HCT116 (cell line): Measurements from ENCODE around the gene IL21R. TPM values are rescaled to one million over a fixed set of nuclear protein-coding genes. Genes with fewer than 3 reads are reported as not detected.

Source experiments
- ATAC-seq: fragments of 200-7000 bp; cut with Tn5 transposase; 2 replicates; pipeline ENCODE4 v1.9.1; 2020; ENCODE audit warnings: mild to moderate bottlenecking, moderate library complexity
- BruUV-seq: library from RNA; stranded (reverse); fragments of 400-500 nt; replicated peaks from 2 replicates; lab custom pipeline; 2021; lab: Mats Ljungman, UMichigan
- CTCF ChIA-PET: fragments of 300-600 bp; sonication (Branson Sonifier 250); formaldehyde crosslinking; loops from one replicate; lab custom pipeline; 2021; ENCODE audit warnings: antibody characterized with exemption; lab: Charles Lee
- POLR2A ChIA-PET: fragments of 300-600, 350-600 bp; sonication (Branson Sonifier 250); formaldehyde crosslinking; loops from one replicate; lab custom pipeline; 2021; ENCODE audit warnings: antibody characterized with exemption; lab: Charles Lee
- RAD21 ChIA-PET, 2 experiments: fragments of 300-600 bp; sonication (Branson Sonifier 250); formaldehyde crosslinking; loops; one replicate each; lab custom pipeline; 2023; ENCODE audit warnings: low total read pairs in 2 of 2; ENCODE audit not compliant: uncharacterized antibody in 2 of 2, unreplicated experiment in 2 of 2, low non-redundant PET in 1 of 2; lab: Charles Lee
- DNase-seq: peaks from one replicate; pipeline ENCODE4 v3.0.0-alpha.2; 2010; ENCODE audit warnings: low read depth, low spot score
- H2AFZ ChIP-seq: fragments of 200-600 bp; shearing (Covaris generic), sonication (generic); 2 replicates; pipeline ENCODE4 v1.6.1; 2017; ENCODE audit warnings: low read depth, mixed run types, mixed read lengths, antibody characterized with exemption, low read length; ENCODE audit not compliant: poor library complexity, severe bottlenecking
- H3K27ac ChIP-seq: 2 replicates; pipeline ENCODE4 v1.5.1; 2012; ENCODE audit warnings: low read depth, low read length
- H3K27me3 ChIP-seq: fragments of 200-600 bp; sonication (generic); 2 replicates; pipeline ENCODE4 v1.6.1; 2016; ENCODE audit warnings: mixed run types, low read length, mixed read lengths; ENCODE audit not compliant: insufficient read depth
- H3K36me3 ChIP-seq, 2 experiments: fragments of 200-500 bp in 1 of 2; fragments of 200-600 bp in 1 of 2; sonication (Bioruptor generic) in 1 of 2; sonication (generic) in 1 of 2; 2 replicates each; pipeline versions ENCODE4 v1.5.1 to v1.6.1; 2014 to 2016; ENCODE audit warnings: low read length in 2 of 2, inconsistent platforms in 1 of 2, mixed read lengths in 1 of 2, mixed run types in 1 of 2; ENCODE audit not compliant: insufficient read depth in 2 of 2, control insufficient read depth in 1 of 2
- H3K4me1 ChIP-seq, 2 experiments: fragments of 200-600 bp in 1 of 2; sonication (generic) in 1 of 2; 2 replicates each; pipeline versions ENCODE4 v1.5.1 to v1.6.1; 2012 to 2017; ENCODE audit warnings: low read length in 2 of 2, inconsistent platforms in 1 of 2, mild to moderate bottlenecking in 1 of 2, mixed read lengths in 1 of 2, mixed run types in 1 of 2, moderate library complexity in 1 of 2; ENCODE audit not compliant: insufficient read depth in 2 of 2, control insufficient read depth in 1 of 2
- H3K4me2 ChIP-seq: fragments of 200-600 bp; sonication (generic); 2 replicates; pipeline ENCODE4 v1.6.1; 2017; ENCODE audit warnings: mixed run types, low read length, mixed read lengths
- H3K4me3 ChIP-seq, 2 experiments: fragments of 200-600 bp in 1 of 2; sonication (generic) in 1 of 2; replicated peaks in 1 of 2; 2 replicates each; pipeline ENCODE4 v1.5.1; 2011 to 2016; ENCODE audit warnings: low read length in 2 of 2, control low read depth in 1 of 2, low read depth in 1 of 2, mild to moderate bottlenecking in 1 of 2, mixed read lengths in 1 of 2, mixed run types in 1 of 2
- H3K79me2 ChIP-seq: fragments of 200-600 bp; sonication (generic); 2 replicates; pipeline ENCODE4 v1.6.1; 2017; ENCODE audit warnings: mild to moderate bottlenecking, mixed run types, low read length, moderate library complexity, mixed read lengths; ENCODE audit not compliant: insufficient read depth
- H3K9ac ChIP-seq: fragments of 200-600 bp; sonication (generic); 2 replicates; pipeline ENCODE4 v1.6.1; 2016; ENCODE audit warnings: low read length, mixed read lengths
- H3K9me2 ChIP-seq: fragments of 200-600 bp; sonication (generic), shearing (Covaris generic); 2 replicates; pipeline ENCODE4 v1.6.1; 2017; ENCODE audit warnings: mixed run types, mild to moderate bottlenecking, moderate library complexity; ENCODE audit not compliant: insufficient read depth
- H3K9me3 ChIP-seq, 2 experiments: fragments of 200-500 bp in 1 of 2; fragments of 200-600 bp in 1 of 2; sonication (Bioruptor generic) in 1 of 2; sonication (generic) in 1 of 2; 2 replicates each; pipeline ENCODE4 v1.6.1; 2014 to 2017; ENCODE audit warnings: low read length in 2 of 2, mixed read lengths in 2 of 2, inconsistent platforms in 1 of 2, low read depth in 1 of 2, mild to moderate bottlenecking in 1 of 2, mixed run types in 1 of 2, moderate library complexity in 1 of 2; ENCODE audit not compliant: control insufficient read depth in 1 of 2, insufficient read depth in 1 of 2
- H4K20me1 ChIP-seq: fragments of 200-600 bp; sonication (generic), shearing (Covaris generic); 2 replicates; pipeline ENCODE4 v1.6.1; 2017; ENCODE audit warnings: mixed run types, mild to moderate bottlenecking, moderate library complexity; ENCODE audit not compliant: insufficient read depth
- CBX3 ChIP-seq: IDR thresholded peaks from 2 replicates; pipeline ENCODE4 v1.6.1; 2012; ENCODE audit warnings: low read depth
- ELF1 ChIP-seq: IDR thresholded peaks from 2 replicates; pipeline ENCODE4 v1.6.1; 2012; ENCODE audit warnings: low read depth, borderline replicate concordance
- EZH2 ChIP-seq: fragments of 200-600 bp; sonication (generic); IDR thresholded peaks from 2 replicates; pipeline ENCODE4 v1.6.1; 2017; ENCODE audit warnings: antibody characterized with exemption, mixed run types
- JUND ChIP-seq: IDR thresholded peaks from 2 replicates; pipeline ENCODE4 v1.6.1; 2012
- POLR2A ChIP-seq: IDR thresholded peaks from 2 replicates; pipeline ENCODE4 v1.7.0; 2011; ENCODE audit warnings: borderline replicate concordance; ENCODE audit not compliant: insufficient read depth, insufficient read length; ENCODE audit errors: extremely low read depth
- POLR2AphosphoS5 ChIP-seq: IDR thresholded peaks from 2 replicates; pipeline ENCODE4 v1.6.1; 2011; ENCODE audit warnings: mild to moderate bottlenecking, low read depth, low read length, moderate library complexity
- RAD21 ChIP-seq: IDR thresholded peaks from 2 replicates; pipeline ENCODE4 v1.6.1; 2012; ENCODE audit warnings: low read depth, mild to moderate bottlenecking
- REST ChIP-seq: IDR thresholded peaks from 2 replicates; pipeline ENCODE4 v1.6.1; 2012; ENCODE audit warnings: low read depth
- SIN3A ChIP-seq: IDR thresholded peaks from 2 replicates; pipeline ENCODE4 v1.6.1; 2012; ENCODE audit warnings: low read depth
- SP1 ChIP-seq: IDR thresholded peaks from 2 replicates; pipeline ENCODE4 v1.6.1; 2012; ENCODE audit warnings: low read depth
- SRF ChIP-seq: IDR thresholded peaks from 2 replicates; pipeline ENCODE4 v1.6.1; 2012; ENCODE audit warnings: low read depth
- TCF7L2 ChIP-seq: IDR thresholded peaks from 2 replicates; pipeline ENCODE4 v1.7.0; 2011; ENCODE audit warnings: borderline replicate concordance, inconsistent platforms; ENCODE audit not compliant: insufficient read depth, insufficient read length; ENCODE audit errors: extremely low read depth
- ZBTB33 ChIP-seq: IDR thresholded peaks from 2 replicates; pipeline ENCODE4 v1.6.1; 2011; ENCODE audit warnings: mild to moderate bottlenecking, low read length, moderate library complexity; ENCODE audit not compliant: insufficient replicate concordance; ENCODE audit errors: extremely low read depth
- ZFX ChIP-seq: fragments of 450-650 bp; IDR thresholded peaks from 2 replicates; pipeline ENCODE4 v1.6.1; 2017
- ZNF274 ChIP-seq: fragments of 200-500 bp; sonication (Bioruptor generic); IDR thresholded peaks from 2 replicates; pipeline ENCODE4 v1.6.1; 2014; ENCODE audit warnings: mild to moderate bottlenecking, low read depth, low read length, inconsistent platforms
- intact Hi-C: fragments of 100-400 bp; cut with micrococcal nuclease; formaldehyde crosslinking; loops from 2 replicates; pipeline ENCODE4 v1.10.0; 2022
- total RNA-seq: library from RNA; stranded (reverse); gene quantifications from one replicate; pipeline ENCODE4 v1.2.1, GENCODE V29; 2021; ENCODE audit not compliant: unreplicated experiment
- TF ChIP-seq, protein P1 (sequence below): IDR thresholded peaks from 2 replicates; pipeline ENCODE4 v1.6.1; 2012
- TF ChIP-seq, protein P2 (sequence below): IDR thresholded peaks from 2 replicates; pipeline ENCODE4 v1.6.1; 2012
- TF ChIP-seq, protein P3 (sequence below), 3 experiments: fragments of 200-600 bp in 1 of 3; sonication (generic) in 1 of 3; IDR thresholded peaks in 2 of 3; conservative IDR thresholded peaks in 1 of 3; 2 replicates each; pipeline ENCODE4 v1.5.1; 2012 to 2017; ENCODE audit warnings: low read depth in 2 of 3, low read length in 2 of 3, antibody characterized with exemption in 1 of 3, borderline replicate concordance in 1 of 3, control low read depth in 1 of 3, mild to moderate bottlenecking in 1 of 3, mixed read lengths in 1 of 3, mixed run types in 1 of 3, moderate library complexity in 1 of 3; ENCODE audit not compliant: insufficient read depth in 1 of 3

The IL21R gene
- total RNA-seq, 1 experiment from 2014 or later, result 1.2 TPM

GRCh38 chr16:27458258-27458657 is 56.3 kb downstream of the IL21R start:
- no peak for DNase-seq
- POLR2A ChIA-PET, result no interaction called here
- Histone ChIP-seq H4K20me1 (no peaks in the 10 kb centered on the region), H3K27me3 (no peaks in the 10 kb centered on the region), H3K4me2 (no peak overlapping the region), H2AFZ (no peak overlapping the region), H3K79me2 (no peaks in the 10 kb centered on the region), H3K9me3 (no peaks in the 10 kb centered on the region), H3K9me2 (no peaks in the 10 kb centered on the region), H3K27ac (no peak overlapping the region), H3K9ac (no peak overlapping the region), H3K4me3 (no peak overlapping the region), H3K4me1 (no peaks in the 10 kb centered on the region), H3K36me3 (peaks cover 0 to 3% of the 10 kb centered on the region in 2 experiments; a peak in 2 of 4 replicates)
- TSS peak; percentile 20 for BruUV-seq
- intact Hi-C loops, result loop anchor here (5.0 kb wide), 1 partner anchor 221 kb away; no protein-coding TSS in a partner anchor
- ATAC-seq, result no peak
- no peak for TF ChIP-seq POLR2AphosphoS5
- TF ChIP-seq, protein P1, sequence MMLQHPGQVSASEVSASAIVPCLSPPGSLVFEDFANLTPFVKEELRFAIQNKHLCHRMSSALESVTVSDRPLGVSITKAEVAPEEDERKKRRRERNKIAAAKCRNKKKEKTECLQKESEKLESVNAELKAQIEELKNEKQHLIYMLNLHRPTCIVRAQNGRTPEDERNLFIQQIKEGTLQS, result no peak
- no peak for TF ChIP-seq SIN3A
- no peak for TF ChIP-seq SP1
- no peak for TF ChIP-seq ZFX
- TF ChIP-seq CBX3, result no peak
- TF ChIP-seq REST, result no peak
- TF ChIP-seq SRF, result no peak
- TF ChIP-seq TCF7L2, result no peak
- TF ChIP-seq ELF1, result no peak
- TF ChIP-seq, protein P2, sequence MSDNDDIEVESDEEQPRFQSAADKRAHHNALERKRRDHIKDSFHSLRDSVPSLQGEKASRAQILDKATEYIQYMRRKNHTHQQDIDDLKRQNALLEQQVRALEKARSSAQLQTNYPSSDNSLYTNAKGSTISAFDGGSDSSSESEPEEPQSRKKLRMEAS, result no peak
- no peak for TF ChIP-seq ZNF274
- no peak for TF ChIP-seq JUND
- no peak for TF ChIP-seq POLR2A
- no peak for TF ChIP-seq RAD21
- TF ChIP-seq ZBTB33, result no peak
- TF ChIP-seq, protein P3, sequence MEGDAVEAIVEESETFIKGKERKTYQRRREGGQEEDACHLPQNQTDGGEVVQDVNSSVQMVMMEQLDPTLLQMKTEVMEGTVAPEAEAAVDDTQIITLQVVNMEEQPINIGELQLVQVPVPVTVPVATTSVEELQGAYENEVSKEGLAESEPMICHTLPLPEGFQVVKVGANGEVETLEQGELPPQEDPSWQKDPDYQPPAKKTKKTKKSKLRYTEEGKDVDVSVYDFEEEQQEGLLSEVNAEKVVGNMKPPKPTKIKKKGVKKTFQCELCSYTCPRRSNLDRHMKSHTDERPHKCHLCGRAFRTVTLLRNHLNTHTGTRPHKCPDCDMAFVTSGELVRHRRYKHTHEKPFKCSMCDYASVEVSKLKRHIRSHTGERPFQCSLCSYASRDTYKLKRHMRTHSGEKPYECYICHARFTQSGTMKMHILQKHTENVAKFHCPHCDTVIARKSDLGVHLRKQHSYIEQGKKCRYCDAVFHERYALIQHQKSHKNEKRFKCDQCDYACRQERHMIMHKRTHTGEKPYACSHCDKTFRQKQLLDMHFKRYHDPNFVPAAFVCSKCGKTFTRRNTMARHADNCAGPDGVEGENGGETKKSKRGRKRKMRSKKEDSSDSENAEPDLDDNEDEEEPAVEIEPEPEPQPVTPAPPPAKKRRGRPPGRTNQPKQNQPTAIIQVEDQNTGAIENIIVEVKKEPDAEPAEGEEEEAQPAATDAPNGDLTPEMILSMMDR (IDR thresholded peaks at IDR 0.05 in 2 of 3, conservative IDR thresholded peaks at IDR 0.05 in 1 of 3; ENCODE audit: borderline replicate concordance in 1 of 3, insufficient read depth in 1 of 3, low read depth in 2 of 3, low read length in 2 of 3), result no peak
- TF ChIP-seq EZH2, result no peak
- CTCF ChIA-PET, result interaction anchor here (1.2 kb wide), 1 partner anchor 9 kb away, joined by 3 read pairs; no protein-coding TSS in a partner anchor
- RAD21 ChIA-PET, result no interaction called here
